GM04504 (cell line): ENCODE results near the gene CLEC9A.
A peak's percentile ranks its signal among the peaks of the same experiment; 100 is the strongest.

ENCODE experiments used
- DNase-seq: peaks from one replicate; pipeline ENCODE4 v3.0.0-alpha.2; 2012; ENCODE audit warnings: low read depth

The CLEC9A gene

GRCh38 chr12:10067264-10067663 lies 36.8 kb downstream of the CLEC9A start:
- no peak for DNase-seq

GRCh38 chr12:10067942-10068341 lies 37.5 kb downstream of the CLEC9A start:
- DNase-seq, result no peak

- DNase-seq, result no peak
These were observed 38.2 kb downstream of the CLEC9A start for GRCh38 chr12:10068644-10069043.

DNA sequence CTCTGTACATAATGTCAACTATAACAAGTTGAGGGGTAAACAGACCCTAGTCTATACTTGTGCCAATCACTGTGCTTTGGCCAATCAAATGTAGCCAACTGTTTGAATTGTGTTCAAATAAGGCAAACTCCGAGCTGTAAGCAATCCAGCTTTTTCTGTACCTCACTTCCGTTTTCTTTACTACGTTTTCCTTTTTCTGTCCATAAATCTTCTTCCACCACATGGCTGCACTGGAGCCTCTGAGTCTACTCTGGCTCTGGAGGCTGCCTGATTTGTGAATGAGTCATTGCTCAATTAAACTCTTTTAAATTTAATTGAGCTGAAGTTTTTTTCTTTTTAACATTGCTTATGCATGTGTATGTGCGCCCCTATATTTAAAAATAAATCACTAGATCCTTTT lies 38.6 kb downstream of the CLEC9A start:
- peak; percentile 58 for DNase-seq

GRCh38 chr12:10069976-10070375 lies 39.5 kb downstream of the CLEC9A start:
- no peak for DNase-seq

DNA sequence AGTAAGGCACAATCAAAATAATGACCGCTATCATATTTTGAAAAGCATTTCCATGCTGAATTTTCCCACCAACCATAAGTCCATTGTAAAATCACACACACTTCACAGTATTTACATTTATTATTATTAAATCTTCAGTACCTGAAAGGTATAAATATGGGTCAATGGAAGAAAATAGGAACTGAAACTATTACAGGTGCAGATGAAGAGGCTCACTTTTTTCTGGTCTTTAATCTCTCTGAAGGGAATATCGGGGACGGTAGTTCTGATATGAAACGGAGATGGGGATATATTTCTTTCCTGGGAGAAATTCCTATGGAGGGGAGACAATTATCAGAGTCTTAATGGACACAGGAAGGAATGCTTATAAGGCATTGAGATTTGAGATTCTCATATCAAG lies 39.9 kb downstream of the CLEC9A start:
- DNase-seq, result no peak

DNA sequence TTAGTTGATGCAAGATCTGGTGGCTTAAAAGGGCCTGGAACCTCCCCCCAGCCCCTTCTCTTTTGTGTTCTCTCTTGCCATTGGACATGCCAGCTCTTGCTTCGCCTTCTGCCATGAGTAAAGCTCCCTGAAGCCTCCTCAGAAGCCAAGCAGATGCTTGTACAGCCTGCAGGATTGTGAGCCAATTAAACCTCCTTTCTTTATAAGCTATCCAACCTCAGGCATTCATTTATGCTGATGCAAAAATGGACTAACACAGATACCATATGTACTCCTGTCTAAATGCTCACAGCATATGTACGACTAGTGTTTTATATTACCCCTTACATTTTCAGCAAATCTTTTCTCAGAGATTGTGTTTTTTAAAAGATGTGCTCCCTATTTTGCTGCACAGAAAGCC lies 41.6 kb downstream of the CLEC9A start:
- DNase-seq, result no peak

DNA sequence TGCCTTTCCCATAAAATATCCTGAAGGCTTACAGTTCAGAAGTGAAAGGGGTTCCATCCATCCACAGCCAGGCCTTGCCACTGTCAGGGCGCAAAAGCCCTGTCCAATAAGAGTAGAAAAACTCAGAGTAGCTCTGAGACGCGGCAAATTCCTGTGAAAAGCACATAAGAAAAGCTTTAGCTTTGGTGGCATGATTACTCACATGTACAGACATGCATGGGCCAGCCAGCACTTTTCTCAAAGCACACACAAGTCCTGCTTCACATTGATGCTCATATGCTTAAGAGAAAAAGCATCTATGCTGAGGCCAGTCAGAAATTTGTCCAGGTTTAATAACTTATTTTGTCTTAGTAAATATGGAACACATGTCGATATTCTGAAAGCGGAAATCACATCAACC lies 42.8 kb downstream of the CLEC9A start:
- no peak for DNase-seq

- DNase-seq, result no peak
These were observed 45.0 kb downstream of the CLEC9A start for GRCh38 chr12:10075451-10075850.

- DNase-seq, result no peak
These were observed 51.8 kb downstream of the CLEC9A start for GRCh38 chr12:10082117-10082874.

GRCh38 chr12:10084733-10085132 lies 54.3 kb downstream of the CLEC9A start:
- no peak for DNase-seq

DNA sequence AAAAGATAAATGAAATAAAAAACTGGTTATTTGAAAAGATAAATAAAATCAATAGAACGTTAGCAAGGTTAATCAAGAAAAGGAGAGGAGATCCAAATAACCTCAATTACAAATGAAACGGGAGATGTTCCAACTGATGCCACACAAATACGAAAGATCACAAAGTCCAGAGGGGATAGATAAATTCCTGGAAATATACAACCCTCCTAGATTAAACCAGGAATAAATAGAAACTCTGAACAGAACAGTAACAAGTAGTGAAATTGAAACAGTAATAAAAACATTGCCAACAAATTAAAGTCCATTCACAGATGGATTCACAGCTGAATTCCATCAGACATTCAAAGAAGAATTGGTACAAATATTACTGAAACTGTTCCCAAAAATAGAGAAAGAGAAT lies 55.9 kb downstream of the CLEC9A start:
- no peak for DNase-seq

GRCh38 chr12:10088031-10088430 lies 57.5 kb downstream of the CLEC9A start:
- DNase-seq, result no peak

GRCh38 chr12:10088955-10089900 lies 58.7 kb downstream of the CLEC9A start:
- DNase-seq, result no peak

GRCh38 chr12:10094646-10095395 lies 64.3 kb downstream of the CLEC9A start:
- DNase-seq, result no peak

- no peak for DNase-seq
These were observed 65.5 kb downstream of the CLEC9A start for GRCh38 chr12:10095971-10096370.

GRCh38 chr12:10097521-10097920 lies 67.0 kb downstream of the CLEC9A start:
- peak; percentile 56 for DNase-seq

GRCh38 chr12:10098791-10099190 lies 68.3 kb downstream of the CLEC9A start, which contains the start of gene CLEC1A:
TSS of gene CLEC1A (minus strand) at chr12:10098985. CDS start at chr12:10098922, 63 bp downstream.
- DNase-seq, result peak; percentile 9

DNA sequence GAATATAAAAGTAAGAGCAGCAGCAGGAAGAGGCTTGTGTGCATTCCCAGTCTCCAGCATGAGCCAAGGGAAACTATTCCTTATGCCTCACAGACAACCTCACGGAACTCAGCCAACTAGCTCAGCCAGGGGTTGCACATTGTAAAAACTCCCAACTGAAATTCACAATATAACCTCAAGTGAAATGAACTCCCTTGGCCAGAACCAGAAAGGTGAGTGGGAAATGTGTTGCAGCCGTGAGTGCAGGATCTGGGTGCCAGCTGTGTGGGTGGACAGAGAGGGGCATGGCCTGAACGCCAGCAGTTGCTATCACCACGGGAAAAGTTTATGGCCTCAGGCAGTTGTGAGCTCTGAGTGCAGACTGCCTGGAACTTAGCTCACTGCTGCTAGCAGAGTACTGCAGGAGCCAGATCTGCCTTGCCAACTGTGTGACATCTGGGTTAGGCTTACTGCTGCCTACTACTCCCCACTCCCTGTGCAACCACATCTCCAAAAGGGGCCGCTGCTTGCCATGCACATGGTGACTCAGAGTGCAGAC lies 70.6 kb downstream of the CLEC9A start:
- peak; percentile 78 for DNase-seq

DNA sequence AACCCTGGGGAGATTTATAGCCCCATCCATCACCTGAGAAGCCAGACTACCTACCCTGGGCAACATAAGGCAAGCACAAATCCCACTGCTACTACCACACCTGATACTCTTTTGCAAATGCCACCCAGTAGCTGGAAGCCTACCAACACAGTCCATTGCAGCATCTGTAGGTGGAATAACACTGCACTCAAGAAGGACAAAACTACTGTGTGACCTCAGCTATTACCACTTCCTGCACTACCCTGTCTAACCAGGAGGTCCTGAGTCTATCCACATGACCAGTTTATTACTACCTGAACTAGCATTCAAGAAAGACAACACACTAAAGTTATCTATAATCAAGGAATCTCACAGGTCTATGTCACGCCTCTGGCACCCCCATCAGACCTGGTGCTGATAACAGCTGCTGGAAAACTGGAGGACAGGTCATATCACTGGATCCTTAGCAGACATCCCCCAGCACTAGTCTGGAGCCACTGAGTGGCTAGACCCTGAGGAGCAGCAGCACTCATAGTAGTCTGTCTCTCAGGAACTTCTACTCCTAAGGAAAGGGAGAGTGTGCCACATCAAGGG lies 71.3 kb downstream of the CLEC9A start:
- DNase-seq, result no peak

- DNase-seq, result no peak
These were observed 71.8 kb downstream of the CLEC9A start for GRCh38 chr12:10102322-10102721.
